Loucy (cell line): Measurements from ENCODE around the gene AUH.

ENCODE experiments used
- CTCF ChIP-seq: fragments of 200-600 bp; sonication (generic); conservative IDR thresholded peaks from 2 replicates; pipeline ENCODE4 v1.5.1; 2014; ENCODE audit warnings: mild to moderate bottlenecking, antibody characterized with exemption, low read length
- EZH2phosphoT487 ChIP-seq: fragments of 200-600 bp; IDR thresholded peaks from 2 replicates; pipeline ENCODE4 v1.6.1; 2018; ENCODE audit warnings: antibody characterized with exemption, mild to moderate bottlenecking, moderate library complexity, borderline replicate concordance

- TF ChIP-seq EZH2phosphoT487 (no peak), CTCF (no peak)
Observed at GRCh38 chr9:91247278-91247677, 114.4 kb downstream of the AUH start.
